Liver (tissue), 9 donors: ENCODE measurements around the gene MVP. TPM values are rescaled to one million over a fixed set of nuclear protein-coding genes. Genes with fewer than 3 reads are reported as not detected.

Experiments used
- DNase-seq: peaks from one replicate; pipeline ENCODE4 v3.0.0-alpha.2; 2017; ENCODE audit warnings: low spot score
- H3K27ac ChIP-seq, 2 donors: one replicate each; pipeline ENCODE4 v1.7.0; 2013; ENCODE audit warnings: inconsistent platforms in 2 of 2, low read length in 2 of 2, control low read depth in 1 of 2, low read depth in 1 of 2, mild to moderate bottlenecking in 1 of 2
- H3K27me3 ChIP-seq, 4 donors: one replicate each; pipeline versions ENCODE4 v1.6.1 to v1.7.0; 2013; ENCODE audit warnings: low read length in 3 of 4, inconsistent platforms in 1 of 4, mild to moderate bottlenecking in 1 of 4, moderate library complexity in 1 of 4; ENCODE audit not compliant: control insufficient read depth in 4 of 4, insufficient read depth in 4 of 4
- H3K36me3 ChIP-seq, 4 donors: one replicate each; pipeline versions ENCODE4 v1.6.1 to v1.7.0; 2013; ENCODE audit warnings: low read length in 3 of 4, mild to moderate bottlenecking in 3 of 4, low read depth in 1 of 4, moderate library complexity in 1 of 4; ENCODE audit not compliant: control insufficient read depth in 4 of 4, insufficient read depth in 3 of 4
- H3K4me1 ChIP-seq, 4 donors: one replicate each; pipeline versions ENCODE4 v1.6.1 to v1.7.0; 2013; ENCODE audit warnings: low read length in 3 of 4, mild to moderate bottlenecking in 3 of 4, moderate library complexity in 1 of 4; ENCODE audit not compliant: control insufficient read depth in 4 of 4, insufficient read depth in 4 of 4
- H3K4me3 ChIP-seq, 3 donors: one replicate each; pipeline versions ENCODE4 v1.6.1 to v1.7.0; 2013; ENCODE audit warnings: low read length in 3 of 3, control low read depth in 1 of 3, low read depth in 1 of 3, mild to moderate bottlenecking in 1 of 3
- H3K9ac ChIP-seq, 2 donors: one replicate each; pipeline ENCODE4 v1.7.0; 2013; ENCODE audit warnings: low read length in 2 of 2, mild to moderate bottlenecking in 2 of 2, moderate library complexity in 2 of 2, control low read depth in 1 of 2, low read depth in 1 of 2
- H3K9me3 ChIP-seq, 4 donors: one replicate each; pipeline versions ENCODE4 v1.6.1 to v1.7.0; 2013; ENCODE audit warnings: low read length in 3 of 4; ENCODE audit not compliant: control insufficient read depth in 4 of 4
- FOXA2 ChIP-seq: IDR thresholded peaks from 2 replicates; pipeline ENCODE4 v1.6.1; 2016; ENCODE audit warnings: antibody characterized with exemption
- HNF4G ChIP-seq: IDR thresholded peaks from 2 replicates; pipeline ENCODE4 v1.6.1; 2016; ENCODE audit warnings: antibody characterized with exemption
- JUND ChIP-seq, 2 donors: IDR thresholded peaks; 2 replicates each; pipeline ENCODE4 v1.6.1; 2016; ENCODE audit warnings: antibody characterized with exemption in 2 of 2
- RAD21 ChIP-seq, 2 donors: IDR thresholded peaks; 2 replicates each; pipeline ENCODE4 v1.6.1; 2016; ENCODE audit warnings: antibody characterized with exemption in 2 of 2, mild to moderate bottlenecking in 2 of 2
- RXRA ChIP-seq, 2 donors: IDR thresholded peaks; 2 replicates each; pipeline ENCODE4 v1.6.1; 2017 to 2018; ENCODE audit warnings: antibody characterized with exemption in 2 of 2, mild to moderate bottlenecking in 1 of 2
- SP1 ChIP-seq: IDR thresholded peaks from 2 replicates; pipeline ENCODE4 v1.6.1; 2018; ENCODE audit warnings: antibody characterized with exemption, mild to moderate bottlenecking
- TAF1 ChIP-seq: conservative IDR thresholded peaks from 2 replicates; pipeline ENCODE4 v1.6.1; 2016; ENCODE audit warnings: antibody characterized with exemption, mild to moderate bottlenecking
- YY1 ChIP-seq: IDR thresholded peaks from 2 replicates; pipeline ENCODE4 v1.6.1; 2016; ENCODE audit warnings: antibody characterized with exemption, mild to moderate bottlenecking
- WGBS: extraction: QIAGEN DNeasy Blood & Tissue Kit; methylation state at CpG from one replicate; pipeline ENCODE4 v1.1.7; 2013; 5-methylcytosine and 5-hydroxymethylcytosine counted together
- polyA plus RNA-seq, 2 donors: library from polyadenylated mRNA; stranded (reverse) in 1 of 2; unstranded in 1 of 2; fragments of 200-250 nt in 1 of 2; fragments of >200 nt in 1 of 2; fragmentation: Nextera tagmentation in 1 of 2; extraction: Ambion mirVana in 1 of 2; gene quantifications; one replicate each; pipeline versions ENCODE4 v1.2.1 to v1.2.3, GENCODE V29; 2013 to 2015
- total RNA-seq, 2 donors: library from RNA; depleted of rRNA; stranded (reverse); fragments of >200 nt; gene quantifications; one replicate each; pipeline ENCODE4 v1.2.3, GENCODE V29; 2014
- TF ChIP-seq, protein P1 (sequence below): fragments of 150-350 bp; IDR thresholded peaks from 2 replicates; pipeline ENCODE4 v1.5.1; 2017; ENCODE audit warnings: improper control_type of control experiment, low read depth, low read length; ENCODE audit not compliant: missing input control
- TF ChIP-seq, protein P2 (sequence below): IDR thresholded peaks from 2 replicates; pipeline ENCODE4 v1.6.1; 2016; ENCODE audit warnings: antibody characterized with exemption
- donor health status: healthy.
- donor health status: healthy.
- donor health status: healthy.
- donor health status: healthy.
- donor health status: healthy.

The MVP gene
- total and polyA plus RNA-seq, 4 donors: 30.7 to 78.4 (median 50.7) TPM

DNA sequence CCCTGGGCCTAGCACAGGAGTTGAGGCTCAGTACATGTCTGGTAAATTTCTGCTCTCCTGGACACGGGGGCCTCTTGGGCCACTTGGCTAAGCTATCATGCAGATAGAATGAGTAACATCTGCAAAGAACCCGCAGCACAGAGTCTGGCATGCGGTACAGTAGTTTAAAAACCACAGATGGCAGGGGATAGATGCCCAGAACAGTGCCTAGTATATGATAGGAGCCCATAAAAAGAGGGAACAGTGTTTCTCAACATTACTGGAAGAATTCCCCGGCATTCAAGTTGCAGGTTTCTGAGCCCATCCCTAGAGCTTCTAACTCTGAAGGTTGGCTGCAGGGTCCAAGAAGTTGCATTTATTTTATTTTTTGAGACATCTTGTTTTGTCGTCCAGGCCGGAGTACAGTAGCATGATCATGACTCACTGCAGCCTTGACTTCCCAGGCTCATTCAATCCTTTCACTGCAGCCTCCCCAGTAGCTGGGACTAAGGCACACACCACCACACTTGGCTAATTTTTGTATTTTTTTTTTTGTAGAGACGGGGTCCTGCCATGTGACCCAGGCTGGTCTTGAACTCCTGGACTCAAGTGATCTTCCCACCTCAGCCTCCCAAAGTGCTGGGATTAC, 37.0 kb downstream of the MVP start:
- DNase-seq: no peak
- Histone ChIP-seq H3K27me3 (no peaks in the 10 kb centered on the region), H3K27ac (no peak overlapping the region), H3K4me3 (no peak overlapping the region), H3K36me3 (peaks cover 0 to 19% (median 8%) of the 10 kb centered on the region in 4 donors), H3K9me3 (no peaks in the 10 kb centered on the region), H3K4me1 (peaks cover 7 to 32% (median 20%) of the 10 kb centered on the region in 4 donors), H3K9ac (no peak overlapping the region)
- TF ChIP-seq SP1: no peak
- TF ChIP-seq JUND (IDR thresholded peaks at IDR 0.05): no peak
- no peak for TF ChIP-seq TAF1
- WGBS: 92% methylated on average over 7 of the region's 7 CpGs

DNA sequence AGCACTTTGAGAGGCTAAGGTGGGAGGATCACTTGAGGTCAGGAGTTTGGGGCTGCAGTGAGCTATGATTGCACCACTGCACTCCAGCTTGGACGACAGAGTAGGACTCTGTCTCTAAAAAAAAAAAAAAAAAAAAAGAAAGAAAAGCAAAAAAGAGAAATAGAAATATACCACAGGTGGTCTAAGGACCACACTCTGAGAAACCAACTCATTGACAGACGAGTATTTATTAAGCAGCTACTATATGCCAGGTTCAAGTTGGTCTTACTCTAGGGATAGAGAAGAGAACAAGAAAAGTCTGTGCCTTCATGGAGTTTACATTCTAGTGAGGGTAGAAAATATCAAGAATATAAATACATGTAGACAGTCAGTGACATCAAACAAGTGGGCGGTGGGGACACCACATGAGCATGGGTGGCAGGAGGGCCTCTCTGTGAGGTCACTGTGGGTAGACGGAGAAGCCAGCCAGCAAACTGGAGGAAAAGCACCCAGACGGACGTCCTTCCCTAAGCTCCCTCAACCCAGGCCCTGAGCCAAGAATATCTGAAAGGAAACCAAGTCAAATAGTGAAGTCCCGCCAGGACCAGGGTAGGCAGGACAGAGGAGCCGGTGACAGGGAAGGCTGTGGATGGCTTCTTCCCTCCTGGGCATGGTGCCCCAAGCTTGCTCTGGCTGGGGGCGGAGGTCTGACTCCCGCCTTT, 38.0 kb downstream of the MVP start:
- Histone ChIP-seq H3K27ac (no peak overlapping the region), H3K4me1 (peaks cover 7 to 36% (median 22%) of the 10 kb centered on the region in 4 donors), H3K9me3 (no peaks in the 10 kb centered on the region), H3K27me3 (no peaks in the 10 kb centered on the region), H3K4me3 (no peak overlapping the region), H3K36me3 (peaks cover 0 to 19% (median 8%) of the 10 kb centered on the region in 4 donors), H3K9ac (no peak overlapping the region)
- no peak for DNase-seq
- 40% methylated on average over 10 of the region's 10 CpGs for WGBS
- TF ChIP-seq FOXA2: no peak

DNA sequence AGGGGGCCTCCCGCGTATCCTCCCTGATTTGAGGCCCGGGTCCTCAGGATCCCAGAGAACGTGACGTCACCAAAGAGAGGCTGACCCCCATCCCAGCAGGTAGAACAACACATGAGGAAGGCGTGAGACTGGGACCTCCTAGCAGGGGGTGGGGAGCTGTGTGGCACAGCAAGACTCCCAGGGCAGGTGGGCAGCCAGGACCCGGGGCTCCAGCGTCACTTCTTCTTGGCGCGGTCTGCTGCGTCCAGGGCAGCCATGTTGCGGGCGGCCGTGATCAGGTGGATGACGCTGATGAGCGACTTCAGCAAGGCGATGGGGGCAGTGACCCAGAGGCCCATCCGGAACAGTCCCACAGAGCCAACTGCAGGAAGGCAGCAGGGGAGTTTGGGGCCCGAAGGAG, 38.7 kb downstream of the MVP start:
- TF ChIP-seq YY1 (no peak), FOXA2 (no peak), RXRA (IDR thresholded peaks at IDR 0.05) (no peak), TAF1 (no peak), RAD21 (IDR thresholded peaks at IDR 0.05) (no peak), SP1 (no peak), HNF4G (no peak)
- TF ChIP-seq, protein P1, sequence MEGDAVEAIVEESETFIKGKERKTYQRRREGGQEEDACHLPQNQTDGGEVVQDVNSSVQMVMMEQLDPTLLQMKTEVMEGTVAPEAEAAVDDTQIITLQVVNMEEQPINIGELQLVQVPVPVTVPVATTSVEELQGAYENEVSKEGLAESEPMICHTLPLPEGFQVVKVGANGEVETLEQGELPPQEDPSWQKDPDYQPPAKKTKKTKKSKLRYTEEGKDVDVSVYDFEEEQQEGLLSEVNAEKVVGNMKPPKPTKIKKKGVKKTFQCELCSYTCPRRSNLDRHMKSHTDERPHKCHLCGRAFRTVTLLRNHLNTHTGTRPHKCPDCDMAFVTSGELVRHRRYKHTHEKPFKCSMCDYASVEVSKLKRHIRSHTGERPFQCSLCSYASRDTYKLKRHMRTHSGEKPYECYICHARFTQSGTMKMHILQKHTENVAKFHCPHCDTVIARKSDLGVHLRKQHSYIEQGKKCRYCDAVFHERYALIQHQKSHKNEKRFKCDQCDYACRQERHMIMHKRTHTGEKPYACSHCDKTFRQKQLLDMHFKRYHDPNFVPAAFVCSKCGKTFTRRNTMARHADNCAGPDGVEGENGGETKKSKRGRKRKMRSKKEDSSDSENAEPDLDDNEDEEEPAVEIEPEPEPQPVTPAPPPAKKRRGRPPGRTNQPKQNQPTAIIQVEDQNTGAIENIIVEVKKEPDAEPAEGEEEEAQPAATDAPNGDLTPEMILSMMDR: no peak
- TF ChIP-seq, protein P2, sequence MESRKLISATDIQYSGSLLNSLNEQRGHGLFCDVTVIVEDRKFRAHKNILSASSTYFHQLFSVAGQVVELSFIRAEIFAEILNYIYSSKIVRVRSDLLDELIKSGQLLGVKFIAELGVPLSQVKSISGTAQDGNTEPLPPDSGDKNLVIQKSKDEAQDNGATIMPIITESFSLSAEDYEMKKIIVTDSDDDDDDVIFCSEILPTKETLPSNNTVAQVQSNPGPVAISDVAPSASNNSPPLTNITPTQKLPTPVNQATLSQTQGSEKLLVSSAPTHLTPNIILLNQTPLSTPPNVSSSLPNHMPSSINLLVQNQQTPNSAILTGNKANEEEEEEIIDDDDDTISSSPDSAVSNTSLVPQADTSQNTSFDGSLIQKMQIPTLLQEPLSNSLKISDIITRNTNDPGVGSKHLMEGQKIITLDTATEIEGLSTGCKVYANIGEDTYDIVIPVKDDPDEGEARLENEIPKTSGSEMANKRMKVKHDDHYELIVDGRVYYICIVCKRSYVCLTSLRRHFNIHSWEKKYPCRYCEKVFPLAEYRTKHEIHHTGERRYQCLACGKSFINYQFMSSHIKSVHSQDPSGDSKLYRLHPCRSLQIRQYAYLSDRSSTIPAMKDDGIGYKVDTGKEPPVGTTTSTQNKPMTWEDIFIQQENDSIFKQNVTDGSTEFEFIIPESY: no peak
- peaks cover 0 to 19% (median 8%) of the 10 kb centered on the region in 4 donors for H3K36me3 ChIP-seq
- no peaks in the 10 kb centered on the region for H3K27me3 ChIP-seq
- DNase-seq: no peak
- no peak overlapping the region for H3K4me3 ChIP-seq
- no peaks in the 10 kb centered on the region for H3K9me3 ChIP-seq
- no peak overlapping the region for H3K27ac ChIP-seq
- H3K4me1 ChIP-seq: peaks cover 7 to 36% (median 22%) of the 10 kb centered on the region in 4 donors
- H3K9ac ChIP-seq: no peak overlapping the region
- WGBS: 92% methylated on average over 19 of the region's 19 CpGs
